Nephron (organoid): ENCODE data around the gene CTNND2.

Experiments
- H3K27ac Mint-ChIP-seq, 3 experiments: 2 replicates each; pipeline ENCODE4 v1.8.0; 2020; ENCODE audit warnings: mixed read lengths in 3 of 3, mild to moderate bottlenecking in 2 of 3, moderate library complexity in 1 of 3
- H3K27me3 Mint-ChIP-seq: 2 replicates; pipeline ENCODE4 v1.8.0; 2021; ENCODE audit warnings: low read depth, mild to moderate bottlenecking, moderate library complexity, mixed read lengths
- H3K36me3 Mint-ChIP-seq: 2 replicates; pipeline ENCODE4 v1.8.0; 2020; ENCODE audit warnings: low read depth, mixed read lengths
- H3K4me1 Mint-ChIP-seq: 2 replicates; pipeline ENCODE4 v1.8.0; 2020; ENCODE audit warnings: mixed read lengths
- H3K4me3 Mint-ChIP-seq, 3 experiments: 2 replicates each; pipeline ENCODE4 v1.8.0; 2020; ENCODE audit warnings: mild to moderate bottlenecking in 3 of 3, mixed read lengths in 3 of 3, moderate library complexity in 2 of 3
- H3K9me3 Mint-ChIP-seq: 2 replicates; pipeline ENCODE4 v1.8.0; 2020; ENCODE audit warnings: mixed read lengths
- TF ChIP-seq, protein P1 (sequence below), 3 experiments: fragments of 200-600 bp; sonication (generic); IDR thresholded peaks; one replicate each; pipeline ENCODE4 v1.5.0; 2021; ENCODE audit warnings: antibody characterized with exemption in 3 of 3; ENCODE audit not compliant: unreplicated experiment in 3 of 3

CTNND2 gene

DNA sequence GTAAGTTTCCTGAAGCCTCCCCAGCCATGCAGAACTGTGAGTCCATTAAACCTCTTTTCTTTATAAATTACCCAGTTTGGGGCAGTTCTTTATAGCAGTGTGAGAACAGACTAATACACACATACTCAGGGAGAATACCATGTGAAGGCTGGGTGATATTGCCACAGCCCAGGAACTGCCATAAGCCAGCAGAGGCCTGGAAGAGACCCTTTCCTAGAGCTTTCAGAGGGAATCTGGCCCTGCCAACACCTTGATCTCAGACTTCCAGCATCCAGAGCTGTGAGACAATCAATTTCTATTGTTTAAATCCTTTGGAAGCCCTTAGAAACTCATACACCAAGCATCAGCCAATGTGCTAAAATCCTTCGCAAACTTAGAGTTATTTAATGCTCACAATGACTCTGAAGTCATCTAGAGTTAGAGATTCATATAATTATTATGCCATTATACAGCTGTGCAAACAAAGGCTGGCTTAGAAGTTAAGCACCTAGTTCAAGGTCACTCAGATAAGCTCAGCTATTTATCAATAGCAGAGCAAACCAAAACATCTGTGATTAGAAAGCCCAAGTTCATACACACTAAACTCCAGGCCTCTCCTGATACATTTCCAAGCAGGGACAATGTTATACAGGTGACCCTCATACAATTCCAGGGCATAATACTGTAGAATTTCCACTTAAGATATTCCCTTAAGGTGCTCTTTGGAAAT is 611.4 kb downstream of the CTNND2 start:
- no peaks in the 10 kb centered on the region for H3K9me3 Mint-ChIP-seq
- H3K27ac Mint-ChIP-seq, result no peak overlapping the region

DNA sequence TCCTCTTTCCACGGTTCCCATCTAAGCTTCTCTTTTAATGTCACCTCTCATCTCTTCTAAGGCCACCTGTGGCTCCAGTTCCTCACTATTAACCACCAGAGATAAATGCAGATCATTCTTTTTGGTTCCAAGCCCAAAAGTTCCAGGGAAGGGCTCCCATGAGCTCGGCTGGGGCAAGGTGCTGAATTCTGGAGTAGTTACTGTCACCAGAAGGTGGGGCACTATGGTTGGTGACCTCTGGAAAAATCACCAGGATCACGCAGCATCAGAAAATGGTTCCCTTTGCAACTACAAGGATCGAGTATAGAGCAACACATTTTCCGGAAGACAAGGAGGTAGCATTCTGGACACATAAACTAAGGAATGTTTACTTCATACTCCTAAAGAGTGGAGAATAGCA is 614.5 kb downstream of the CTNND2 start:
- Mint-ChIP-seq H3K4me1 (peaks cover 6% of the 10 kb centered on the region), H3K27me3 (peaks cover 5% of the 10 kb centered on the region), H3K4me3 (no peak overlapping the region), H3K36me3 (no peaks in the 10 kb centered on the region), H3K9me3 (peaks cover 10% of the 10 kb centered on the region), H3K27ac (no peak overlapping the region)
- TF ChIP-seq, protein P1, sequence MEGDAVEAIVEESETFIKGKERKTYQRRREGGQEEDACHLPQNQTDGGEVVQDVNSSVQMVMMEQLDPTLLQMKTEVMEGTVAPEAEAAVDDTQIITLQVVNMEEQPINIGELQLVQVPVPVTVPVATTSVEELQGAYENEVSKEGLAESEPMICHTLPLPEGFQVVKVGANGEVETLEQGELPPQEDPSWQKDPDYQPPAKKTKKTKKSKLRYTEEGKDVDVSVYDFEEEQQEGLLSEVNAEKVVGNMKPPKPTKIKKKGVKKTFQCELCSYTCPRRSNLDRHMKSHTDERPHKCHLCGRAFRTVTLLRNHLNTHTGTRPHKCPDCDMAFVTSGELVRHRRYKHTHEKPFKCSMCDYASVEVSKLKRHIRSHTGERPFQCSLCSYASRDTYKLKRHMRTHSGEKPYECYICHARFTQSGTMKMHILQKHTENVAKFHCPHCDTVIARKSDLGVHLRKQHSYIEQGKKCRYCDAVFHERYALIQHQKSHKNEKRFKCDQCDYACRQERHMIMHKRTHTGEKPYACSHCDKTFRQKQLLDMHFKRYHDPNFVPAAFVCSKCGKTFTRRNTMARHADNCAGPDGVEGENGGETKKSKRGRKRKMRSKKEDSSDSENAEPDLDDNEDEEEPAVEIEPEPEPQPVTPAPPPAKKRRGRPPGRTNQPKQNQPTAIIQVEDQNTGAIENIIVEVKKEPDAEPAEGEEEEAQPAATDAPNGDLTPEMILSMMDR (IDR thresholded peaks at IDR 0.05; ENCODE audit: unreplicated experiment in 3 of 3), result no peak

More for the DNA sequence above, 611.4 kb downstream of the CTNND2 start:
- peaks cover 6% of the 10 kb centered on the region for H3K4me1 Mint-ChIP-seq
- no peaks in the 10 kb centered on the region for H3K36me3 Mint-ChIP-seq
- H3K4me3 Mint-ChIP-seq, result no peak overlapping the region
- H3K27me3 Mint-ChIP-seq, result no peaks in the 10 kb centered on the region
- TF ChIP-seq, protein P1 (IDR thresholded peaks at IDR 0.05; ENCODE audit: unreplicated experiment in 3 of 3), result no peak

DNA sequence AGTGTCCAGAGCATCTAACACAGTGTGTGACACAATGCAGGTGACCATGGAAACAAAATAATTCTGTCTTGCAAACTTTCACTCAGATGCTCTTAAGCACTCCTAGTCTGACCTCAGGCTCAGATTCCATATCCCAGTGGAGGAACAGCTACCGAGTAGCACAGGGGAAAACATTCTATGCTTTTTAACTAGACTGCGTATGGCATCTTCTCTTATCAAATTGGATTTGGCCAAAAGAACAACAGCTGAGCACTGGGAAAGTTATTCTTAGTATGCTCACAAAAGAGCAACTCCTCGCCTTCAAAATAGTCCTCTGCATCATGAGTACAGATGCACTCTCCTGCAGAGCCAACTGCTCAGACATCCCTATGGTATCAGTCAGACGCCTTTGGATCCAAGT is 615.0 kb downstream of the CTNND2 start:
- no peak overlapping the region for H3K27ac Mint-ChIP-seq

DNA sequence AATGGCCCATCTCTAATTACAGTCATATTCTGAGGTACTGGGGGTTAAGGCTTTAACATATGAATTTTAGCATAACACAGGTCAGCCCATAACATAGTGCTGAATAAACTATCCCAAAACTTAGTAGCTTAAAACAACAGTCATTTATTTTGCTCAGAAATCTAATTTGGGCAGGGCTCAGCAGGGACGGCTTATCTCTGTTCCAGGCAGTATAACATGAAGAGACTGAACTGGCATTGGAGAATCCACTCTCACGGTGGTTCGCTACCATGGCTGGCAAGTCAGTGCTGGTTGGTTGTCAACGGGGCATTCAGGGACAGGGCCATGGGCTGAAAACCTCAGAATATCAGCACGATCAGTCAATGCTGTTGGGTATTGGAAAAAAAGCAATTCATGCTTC is 622.4 kb downstream of the CTNND2 start:
- Mint-ChIP-seq H3K9me3 (peaks cover 23% of the 10 kb centered on the region), H3K27ac (no peak overlapping the region), H3K36me3 (no peaks in the 10 kb centered on the region), H3K4me3 (no peak overlapping the region), H3K4me1 (no peaks in the 10 kb centered on the region), H3K27me3 (peaks cover 9% of the 10 kb centered on the region)
- TF ChIP-seq, protein P1 (IDR thresholded peaks at IDR 0.05; ENCODE audit: unreplicated experiment in 3 of 3), result no peak

More for the DNA sequence above, 615.0 kb downstream of the CTNND2 start:
- Mint-ChIP-seq H3K27me3 (peaks cover 5% of the 10 kb centered on the region), H3K36me3 (no peaks in the 10 kb centered on the region), H3K4me1 (peaks cover 6% of the 10 kb centered on the region), H3K4me3 (no peak overlapping the region), H3K9me3 (peaks cover 11% of the 10 kb centered on the region)
- TF ChIP-seq, protein P1 (IDR thresholded peaks at IDR 0.05; ENCODE audit: unreplicated experiment in 3 of 3), result no peak

DNA sequence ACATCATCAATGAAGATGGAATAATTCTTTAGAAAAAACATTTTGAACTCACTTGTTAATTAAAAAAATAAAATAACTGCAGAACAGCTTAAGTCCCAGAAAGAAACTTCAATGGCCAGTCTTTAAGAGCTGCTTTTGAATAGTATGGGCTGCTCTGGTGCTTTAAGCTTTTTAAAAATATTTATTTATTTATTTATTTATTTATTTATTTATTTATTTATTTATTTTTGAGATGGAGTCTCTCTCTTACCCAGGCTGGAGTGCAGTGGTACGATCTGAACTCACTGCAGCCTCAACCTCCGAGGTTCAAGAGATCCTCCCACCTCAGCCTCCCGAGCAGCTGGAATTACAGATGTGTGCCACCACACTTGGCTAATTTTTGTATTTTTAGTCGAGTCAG is 626.9 kb downstream of the CTNND2 start:
- Mint-ChIP-seq H3K4me1 (no peaks in the 10 kb centered on the region), H3K9me3 (peaks cover 6% of the 10 kb centered on the region), H3K36me3 (no peaks in the 10 kb centered on the region), H3K27ac (no peak overlapping the region), H3K4me3 (no peak overlapping the region), H3K27me3 (peaks cover 8% of the 10 kb centered on the region)
- TF ChIP-seq, protein P1 (IDR thresholded peaks at IDR 0.05; ENCODE audit: unreplicated experiment in 3 of 3), result no peak
